Measurements from ENCODE around the gene EREG. TPM values are rescaled to one million over a fixed set of nuclear protein-coding genes. Genes with fewer than 3 reads are reported as not detected.

EREG gene
- total RNA-seq, 1 experiment from 2014 or later: 498 TPM

GRCh38 chr4:74319470-74319869 is 45.5 kb upstream of the EREG start:
- Histone ChIP-seq H3K4me1 (ENCODE audit: control insufficient read depth in 1 of 2, insufficient read depth in 2 of 2, low read length in 2 of 2) (peaks cover 29 to 54% of the 10 kb centered on the region in 2 experiments), H4K20me1 (ENCODE audit: insufficient read depth) (no peaks in the 10 kb centered on the region), H3K27ac (ENCODE audit: low read depth, low read length) (peak overlapping the region; percentile 58; the same call in 1 of the 2 replicates), H3K9me2 (ENCODE audit: insufficient read depth) (no peaks in the 10 kb centered on the region), H3K36me3 (ENCODE audit: control insufficient read depth in 1 of 2, insufficient read depth in 2 of 2, low read length in 2 of 2) (no peaks in the 10 kb centered on the region; a peak in 1 of 4 replicates), H3K4me2 (ENCODE audit: low read length) (peak overlapping the region; percentile 81), H3K27me3 (ENCODE audit: insufficient read depth, low read length) (no peaks in the 10 kb centered on the region), H3K79me2 (ENCODE audit: insufficient read depth, low read length) (peaks cover 7% of the 10 kb centered on the region; the same call in 1 of the 2 replicates), H2AFZ (ENCODE audit: low read depth, low read length, poor library complexity, severe bottlenecking) (no peak overlapping the region), H3K4me3 (replicated peaks in 1 of 2; ENCODE audit: low read depth in 1 of 2, low read length in 2 of 2) (no peak overlapping the region), H3K9me3 (ENCODE audit: control insufficient read depth in 1 of 2, insufficient read depth in 1 of 2, low read depth in 1 of 2, low read length in 2 of 2) (no peaks in the 10 kb centered on the region), H3K9ac (ENCODE audit: low read length) (peak overlapping the region; percentile 33; the same call in 1 of the 2 replicates)
- ATAC-seq: no peak
- TF ChIP-seq ZBTB33 (IDR thresholded peaks at IDR 0.05; ENCODE audit: extremely low read depth, insufficient replicate concordance, low read length) (no peak), TCF7L2 (IDR thresholded peaks at IDR 0.05; ENCODE audit: borderline replicate concordance, extremely low read depth, insufficient read depth, insufficient read length) (no peak), RAD21 (IDR thresholded peaks at IDR 0.05; ENCODE audit: low read depth) (no peak), POLR2AphosphoS5 (IDR thresholded peaks at IDR 0.05; ENCODE audit: low read depth, low read length) (no peak), JUND (IDR thresholded peaks at IDR 0.05) (no peak), EGR1 (IDR thresholded peaks at IDR 0.05; ENCODE audit: low read depth) (no peak)
- RAD21 ChIA-PET (ENCODE audit: low non-redundant PET in 1 of 2, low total read pairs in 2 of 2, uncharacterized antibody in 2 of 2, unreplicated experiment in 2 of 2): no interaction called here
- DNase-seq (ENCODE audit: low read depth, low spot score): no peak
- no TSS peak for BruUV-seq (replicated peaks)
- POLR2A ChIA-PET: interaction anchor here (1.5 to 3.5 kb wide), 9 partner anchors 48 to 352 kb away, joined by 5 to 17 read pairs (median 6); no protein-coding TSS in a partner anchor
- CTCF ChIA-PET: interaction anchor here (0.7 to 3.3 kb wide), 10 partner anchors 12 to 474 kb away, joined by 4 to 42 read pairs (median 8); partner anchors contain the start of gene BTC
- intact Hi-C loops (cut with micrococcal nuclease): loop anchor here (10.0 kb wide), 1 partner anchor 285 kb away; the partner anchor contains the start of gene CXCL3

All from HCT116 (cell line).